WTC11 (cell line): Measurements from ENCODE around the gene TATDN3. TPM values are rescaled to one million over a fixed set of nuclear protein-coding genes. Genes with fewer than 3 reads are reported as not detected.

Experiments used
- ATAC-seq: fragments of 200-7000 bp; cut with Tn5 transposase; 2 replicates; pipeline ENCODE4 v1.10.0; 2021; ENCODE audit warnings: mild to moderate bottlenecking, moderate library complexity
- CTCF ChIA-PET: fragments of 300-600 bp; sonication (Branson Sonifier 250); formaldehyde crosslinking; loops from one replicate; lab custom pipeline; 2021; ENCODE audit warnings: antibody characterized with exemption; lab: Charles Lee
- POLR2A ChIA-PET: fragments of 350-600 bp; sonication (Branson Sonifier 250); formaldehyde crosslinking; loops from one replicate; lab custom pipeline; 2021; ENCODE audit warnings: antibody characterized with exemption; lab: Charles Lee
- DNase-seq: peaks from one replicate; pipeline ENCODE4 v3.0.0; 2021; ENCODE audit warnings: low spot score
- H3K27ac Mint-ChIP-seq: 2 replicates; pipeline ENCODE4 v1.8.0; 2021; ENCODE audit warnings: mixed read lengths
- H3K27me3 Mint-ChIP-seq: 2 replicates; pipeline ENCODE4 v1.8.0; 2021; ENCODE audit warnings: low read depth, mild to moderate bottlenecking, moderate library complexity, mixed read lengths
- H3K36me3 Mint-ChIP-seq: 2 replicates; pipeline ENCODE4 v1.8.0; 2021; ENCODE audit warnings: mixed read lengths
- H3K4me1 Mint-ChIP-seq: 2 replicates; pipeline ENCODE4 v1.8.0; 2022; ENCODE audit warnings: mixed read lengths
- H3K4me3 Mint-ChIP-seq: 2 replicates; pipeline ENCODE4 v1.8.0; 2021; ENCODE audit warnings: mild to moderate bottlenecking, moderate library complexity, mixed read lengths
- H3K9me3 Mint-ChIP-seq: 2 replicates; pipeline ENCODE4 v1.8.0; 2021; ENCODE audit warnings: mixed read lengths
- CBFB ChIP-seq: sonication (generic); formaldehyde crosslinking; IDR thresholded peaks from 2 replicates; pipeline ENCODE4 v1.8.1; 2022; ENCODE audit warnings: mild to moderate bottlenecking, low read depth, missing genetic modification reagents
- ELF4 ChIP-seq: sonication (generic); formaldehyde crosslinking; IDR thresholded peaks from 2 replicates; pipeline ENCODE4 v1.8.1; 2022; ENCODE audit warnings: low read depth, mild to moderate bottlenecking, moderate library complexity, missing genetic modification reagents
- EMX1 ChIP-seq: fragments of 250-450 bp; sonication (Bioruptor Pico); IDR thresholded peaks from 2 replicates; pipeline ENCODE4 v1.8.0; 2021; ENCODE audit warnings: mild to moderate bottlenecking
- GABPB1 ChIP-seq: sonication (generic); formaldehyde crosslinking; IDR thresholded peaks from 2 replicates; pipeline ENCODE4 v1.8.1; 2023; ENCODE audit warnings: mild to moderate bottlenecking, missing genetic modification reagents
- MXD4 ChIP-seq: fragments of 250-450 bp; sonication (Bioruptor Pico); IDR thresholded peaks from 2 replicates; pipeline ENCODE4 v1.8.0; 2021; ENCODE audit warnings: mild to moderate bottlenecking, moderate library complexity, borderline replicate concordance
- NR1H2 ChIP-seq: sonication (generic); formaldehyde crosslinking; IDR thresholded peaks from 2 replicates; pipeline ENCODE4 v1.9.0; 2021; ENCODE audit warnings: mild to moderate bottlenecking, moderate library complexity, missing genetic modification reagents
- OVOL2 ChIP-seq: fragments of 250-450 bp; sonication (Bioruptor Pico); IDR thresholded peaks from 2 replicates; pipeline ENCODE4 v1.9.0; 2021; ENCODE audit warnings: mild to moderate bottlenecking, borderline replicate concordance
- SMAD4 ChIP-seq: sonication (generic); formaldehyde crosslinking; IDR thresholded peaks from 2 replicates; pipeline ENCODE4 v1.8.0; 2022; ENCODE audit warnings: mild to moderate bottlenecking, missing genetic modification reagents
- TEAD1 ChIP-seq: sonication (generic); formaldehyde crosslinking; IDR thresholded peaks from 2 replicates; pipeline ENCODE4 v1.8.0; 2022; ENCODE audit warnings: mild to moderate bottlenecking, missing genetic modification reagents
- ZNF232 ChIP-seq: sonication (generic); formaldehyde crosslinking; IDR thresholded peaks from 2 replicates; pipeline ENCODE4 v1.8.0; 2022; ENCODE audit warnings: mild to moderate bottlenecking, missing genetic modification reagents
- ZNF263 ChIP-seq: sonication (generic); formaldehyde crosslinking; IDR thresholded peaks from 2 replicates; pipeline ENCODE4 v1.8.1; 2022; ENCODE audit warnings: low read depth, mild to moderate bottlenecking, moderate library complexity, missing genetic modification reagents
- total RNA-seq: library from RNA; stranded (reverse); gene quantifications from 3 replicates; pipeline ENCODE4 v1.2.3, GENCODE V29; 2021
- TF ChIP-seq, protein P1 (sequence below): sonication (generic); formaldehyde crosslinking; IDR thresholded peaks from 2 replicates; pipeline ENCODE4 v1.8.0; 2023; ENCODE audit warnings: missing genetic modification reagents, mild to moderate bottlenecking, borderline replicate concordance
- TF ChIP-seq, protein P2 (sequence below): sonication (generic); formaldehyde crosslinking; IDR thresholded peaks from 2 replicates; pipeline ENCODE4 v1.8.1; 2022; ENCODE audit warnings: low read depth, missing genetic modification reagents, borderline replicate concordance
- TF ChIP-seq, protein P3 (sequence below): fragments of 250-450 bp; sonication (Bioruptor Pico); IDR thresholded peaks from 2 replicates; pipeline ENCODE4 v2.1.2; 2022; ENCODE audit warnings: mild to moderate bottlenecking, moderate library complexity
- TF ChIP-seq, protein P4 (sequence below): sonication (generic); formaldehyde crosslinking; IDR thresholded peaks from 2 replicates; pipeline ENCODE4 v1.8.0; 2022; ENCODE audit warnings: mild to moderate bottlenecking, missing genetic modification reagents
- TF ChIP-seq, protein P5 (sequence below): sonication (generic); formaldehyde crosslinking; IDR thresholded peaks from 2 replicates; pipeline ENCODE4 v1.8.1; 2023; ENCODE audit warnings: mild to moderate bottlenecking, missing genetic modification reagents, moderate library complexity
- TF ChIP-seq, protein P6 (sequence below): fragments of 250-450 bp; sonication (Bioruptor Pico); IDR thresholded peaks from 2 replicates; pipeline ENCODE4 v1.9.0; 2021; ENCODE audit warnings: mild to moderate bottlenecking
- TF ChIP-seq, protein P7 (sequence below): sonication (generic); formaldehyde crosslinking; IDR thresholded peaks from 2 replicates; pipeline ENCODE4 v1.8.0; 2022; ENCODE audit warnings: missing genetic modification reagents

TATDN3 gene
- total RNA-seq, 1 experiment from 2014 or later = 19.3 TPM

DNA sequence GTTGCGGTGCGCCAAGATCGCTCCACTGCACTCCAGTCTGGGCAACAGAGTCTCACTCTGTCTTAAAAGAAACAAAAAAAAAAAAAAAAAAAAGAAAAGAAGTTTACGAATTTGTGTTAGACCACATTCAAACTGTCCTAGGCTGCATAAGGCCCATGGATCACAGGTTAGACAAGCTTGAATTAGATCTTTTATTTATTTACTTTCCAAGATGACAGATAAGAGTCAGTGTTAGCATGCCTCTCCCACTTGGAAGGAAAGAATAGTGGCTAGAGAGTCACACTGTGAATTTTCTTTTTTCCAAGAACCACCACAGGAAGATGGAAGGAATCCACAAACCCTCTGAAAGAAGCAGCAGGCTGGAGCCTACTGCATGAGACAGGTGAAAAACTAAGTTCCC is 29.5 kb upstream of the TATDN3 start:
- CTCF ChIA-PET = interaction anchor here (0.7 to 5.9 kb wide), 3 partner anchors 13 to 97 kb away, joined by 3 to 33 read pairs (median 9); no protein-coding TSS in a partner anchor
- Mint-ChIP-seq H3K4me3 (no peak overlapping the region), H3K4me1 (0 out of 2 replicates have a peak, but pooled peaks cover 10% of the 10 kb centered on the region), H3K9me3 (peaks cover 11% of the 10 kb centered on the region), H3K27me3 (no peaks in the 10 kb centered on the region; the same call in 1 of the 2 replicates), H3K36me3 (peaks cover 16% of the 10 kb centered on the region), H3K27ac (peak overlapping the region; percentile 30; the same call in 1 of the 2 replicates)
- no peak for ATAC-seq
- DNase-seq = no peak
- POLR2A ChIA-PET = no interaction called here
- TF ChIP-seq, protein P1, sequence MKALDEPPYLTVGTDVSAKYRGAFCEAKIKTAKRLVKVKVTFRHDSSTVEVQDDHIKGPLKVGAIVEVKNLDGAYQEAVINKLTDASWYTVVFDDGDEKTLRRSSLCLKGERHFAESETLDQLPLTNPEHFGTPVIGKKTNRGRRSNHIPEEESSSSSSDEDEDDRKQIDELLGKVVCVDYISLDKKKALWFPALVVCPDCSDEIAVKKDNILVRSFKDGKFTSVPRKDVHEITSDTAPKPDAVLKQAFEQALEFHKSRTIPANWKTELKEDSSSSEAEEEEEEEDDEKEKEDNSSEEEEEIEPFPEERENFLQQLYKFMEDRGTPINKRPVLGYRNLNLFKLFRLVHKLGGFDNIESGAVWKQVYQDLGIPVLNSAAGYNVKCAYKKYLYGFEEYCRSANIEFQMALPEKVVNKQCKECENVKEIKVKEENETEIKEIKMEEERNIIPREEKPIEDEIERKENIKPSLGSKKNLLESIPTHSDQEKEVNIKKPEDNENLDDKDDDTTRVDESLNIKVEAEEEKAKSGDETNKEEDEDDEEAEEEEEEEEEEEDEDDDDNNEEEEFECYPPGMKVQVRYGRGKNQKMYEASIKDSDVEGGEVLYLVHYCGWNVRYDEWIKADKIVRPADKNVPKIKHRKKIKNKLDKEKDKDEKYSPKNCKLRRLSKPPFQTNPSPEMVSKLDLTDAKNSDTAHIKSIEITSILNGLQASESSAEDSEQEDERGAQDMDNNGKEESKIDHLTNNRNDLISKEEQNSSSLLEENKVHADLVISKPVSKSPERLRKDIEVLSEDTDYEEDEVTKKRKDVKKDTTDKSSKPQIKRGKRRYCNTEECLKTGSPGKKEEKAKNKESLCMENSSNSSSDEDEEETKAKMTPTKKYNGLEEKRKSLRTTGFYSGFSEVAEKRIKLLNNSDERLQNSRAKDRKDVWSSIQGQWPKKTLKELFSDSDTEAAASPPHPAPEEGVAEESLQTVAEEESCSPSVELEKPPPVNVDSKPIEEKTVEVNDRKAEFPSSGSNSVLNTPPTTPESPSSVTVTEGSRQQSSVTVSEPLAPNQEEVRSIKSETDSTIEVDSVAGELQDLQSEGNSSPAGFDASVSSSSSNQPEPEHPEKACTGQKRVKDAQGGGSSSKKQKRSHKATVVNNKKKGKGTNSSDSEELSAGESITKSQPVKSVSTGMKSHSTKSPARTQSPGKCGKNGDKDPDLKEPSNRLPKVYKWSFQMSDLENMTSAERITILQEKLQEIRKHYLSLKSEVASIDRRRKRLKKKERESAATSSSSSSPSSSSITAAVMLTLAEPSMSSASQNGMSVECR (CRISPR knock-in tag) = no peak
- no peak for TF ChIP-seq ZNF263 (CRISPR knock-in tag)
- no peak for TF ChIP-seq SMAD4
- TF ChIP-seq, protein P2, sequence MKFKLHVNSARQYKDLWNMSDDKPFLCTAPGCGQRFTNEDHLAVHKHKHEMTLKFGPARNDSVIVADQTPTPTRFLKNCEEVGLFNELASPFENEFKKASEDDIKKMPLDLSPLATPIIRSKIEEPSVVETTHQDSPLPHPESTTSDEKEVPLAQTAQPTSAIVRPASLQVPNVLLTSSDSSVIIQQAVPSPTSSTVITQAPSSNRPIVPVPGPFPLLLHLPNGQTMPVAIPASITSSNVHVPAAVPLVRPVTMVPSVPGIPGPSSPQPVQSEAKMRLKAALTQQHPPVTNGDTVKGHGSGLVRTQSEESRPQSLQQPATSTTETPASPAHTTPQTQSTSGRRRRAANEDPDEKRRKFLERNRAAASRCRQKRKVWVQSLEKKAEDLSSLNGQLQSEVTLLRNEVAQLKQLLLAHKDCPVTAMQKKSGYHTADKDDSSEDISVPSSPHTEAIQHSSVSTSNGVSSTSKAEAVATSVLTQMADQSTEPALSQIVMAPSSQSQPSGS (CRISPR knock-in tag) = no peak
- no peak for TF ChIP-seq ZNF232 (CRISPR knock-in tag)
- no peak for TF ChIP-seq ELF4 (CRISPR knock-in tag)
- TF ChIP-seq, protein P3, sequence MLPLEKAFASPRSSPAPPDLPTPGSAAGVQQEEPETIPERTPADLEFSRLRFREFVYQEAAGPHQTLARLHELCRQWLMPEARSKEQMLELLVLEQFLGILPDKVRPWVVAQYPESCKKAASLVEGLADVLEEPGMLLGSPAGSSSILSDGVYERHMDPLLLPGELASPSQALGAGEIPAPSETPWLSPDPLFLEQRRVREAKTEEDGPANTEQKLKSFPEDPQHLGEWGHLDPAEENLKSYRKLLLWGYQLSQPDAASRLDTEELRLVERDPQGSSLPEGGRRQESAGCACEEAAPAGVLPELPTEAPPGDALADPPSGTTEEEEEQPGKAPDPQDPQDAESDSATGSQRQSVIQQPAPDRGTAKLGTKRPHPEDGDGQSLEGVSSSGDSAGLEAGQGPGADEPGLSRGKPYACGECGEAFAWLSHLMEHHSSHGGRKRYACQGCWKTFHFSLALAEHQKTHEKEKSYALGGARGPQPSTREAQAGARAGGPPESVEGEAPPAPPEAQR (CRISPR knock-in tag) = no peak
- no peak for TF ChIP-seq TEAD1
- no peak for TF ChIP-seq OVOL2 (CRISPR knock-in tag)
- no peak for TF ChIP-seq GABPB1 (CRISPR knock-in tag)
- TF ChIP-seq, protein P4, sequence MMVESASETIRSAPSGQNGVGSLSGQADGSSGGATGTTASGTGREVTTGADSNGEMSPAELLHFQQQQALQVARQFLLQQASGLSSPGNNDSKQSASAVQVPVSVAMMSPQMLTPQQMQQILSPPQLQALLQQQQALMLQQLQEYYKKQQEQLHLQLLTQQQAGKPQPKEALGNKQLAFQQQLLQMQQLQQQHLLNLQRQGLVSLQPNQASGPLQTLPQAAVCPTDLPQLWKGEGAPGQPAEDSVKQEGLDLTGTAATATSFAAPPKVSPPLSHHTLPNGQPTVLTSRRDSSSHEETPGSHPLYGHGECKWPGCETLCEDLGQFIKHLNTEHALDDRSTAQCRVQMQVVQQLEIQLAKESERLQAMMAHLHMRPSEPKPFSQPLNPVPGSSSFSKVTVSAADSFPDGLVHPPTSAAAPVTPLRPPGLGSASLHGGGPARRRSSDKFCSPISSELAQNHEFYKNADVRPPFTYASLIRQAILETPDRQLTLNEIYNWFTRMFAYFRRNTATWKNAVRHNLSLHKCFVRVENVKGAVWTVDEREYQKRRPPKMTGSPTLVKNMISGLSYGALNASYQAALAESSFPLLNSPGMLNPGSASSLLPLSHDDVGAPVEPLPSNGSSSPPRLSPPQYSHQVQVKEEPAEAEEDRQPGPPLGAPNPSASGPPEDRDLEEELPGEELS = no peak
- TF ChIP-seq, protein P5, sequence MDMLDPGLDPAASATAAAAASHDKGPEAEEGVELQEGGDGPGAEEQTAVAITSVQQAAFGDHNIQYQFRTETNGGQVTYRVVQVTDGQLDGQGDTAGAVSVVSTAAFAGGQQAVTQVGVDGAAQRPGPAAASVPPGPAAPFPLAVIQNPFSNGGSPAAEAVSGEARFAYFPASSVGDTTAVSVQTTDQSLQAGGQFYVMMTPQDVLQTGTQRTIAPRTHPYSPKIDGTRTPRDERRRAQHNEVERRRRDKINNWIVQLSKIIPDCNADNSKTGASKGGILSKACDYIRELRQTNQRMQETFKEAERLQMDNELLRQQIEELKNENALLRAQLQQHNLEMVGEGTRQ (CRISPR knock-in tag) = no peak
- no peak for TF ChIP-seq NR1H2
- no peak for TF ChIP-seq MXD4 (CRISPR knock-in tag)
- TF ChIP-seq, protein P6, sequence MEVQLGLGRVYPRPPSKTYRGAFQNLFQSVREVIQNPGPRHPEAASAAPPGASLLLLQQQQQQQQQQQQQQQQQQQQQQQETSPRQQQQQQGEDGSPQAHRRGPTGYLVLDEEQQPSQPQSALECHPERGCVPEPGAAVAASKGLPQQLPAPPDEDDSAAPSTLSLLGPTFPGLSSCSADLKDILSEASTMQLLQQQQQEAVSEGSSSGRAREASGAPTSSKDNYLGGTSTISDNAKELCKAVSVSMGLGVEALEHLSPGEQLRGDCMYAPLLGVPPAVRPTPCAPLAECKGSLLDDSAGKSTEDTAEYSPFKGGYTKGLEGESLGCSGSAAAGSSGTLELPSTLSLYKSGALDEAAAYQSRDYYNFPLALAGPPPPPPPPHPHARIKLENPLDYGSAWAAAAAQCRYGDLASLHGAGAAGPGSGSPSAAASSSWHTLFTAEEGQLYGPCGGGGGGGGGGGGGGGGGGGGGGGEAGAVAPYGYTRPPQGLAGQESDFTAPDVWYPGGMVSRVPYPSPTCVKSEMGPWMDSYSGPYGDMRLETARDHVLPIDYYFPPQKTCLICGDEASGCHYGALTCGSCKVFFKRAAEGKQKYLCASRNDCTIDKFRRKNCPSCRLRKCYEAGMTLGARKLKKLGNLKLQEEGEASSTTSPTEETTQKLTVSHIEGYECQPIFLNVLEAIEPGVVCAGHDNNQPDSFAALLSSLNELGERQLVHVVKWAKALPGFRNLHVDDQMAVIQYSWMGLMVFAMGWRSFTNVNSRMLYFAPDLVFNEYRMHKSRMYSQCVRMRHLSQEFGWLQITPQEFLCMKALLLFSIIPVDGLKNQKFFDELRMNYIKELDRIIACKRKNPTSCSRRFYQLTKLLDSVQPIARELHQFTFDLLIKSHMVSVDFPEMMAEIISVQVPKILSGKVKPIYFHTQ (CRISPR knock-in tag) = no peak
- TF ChIP-seq, protein P7, sequence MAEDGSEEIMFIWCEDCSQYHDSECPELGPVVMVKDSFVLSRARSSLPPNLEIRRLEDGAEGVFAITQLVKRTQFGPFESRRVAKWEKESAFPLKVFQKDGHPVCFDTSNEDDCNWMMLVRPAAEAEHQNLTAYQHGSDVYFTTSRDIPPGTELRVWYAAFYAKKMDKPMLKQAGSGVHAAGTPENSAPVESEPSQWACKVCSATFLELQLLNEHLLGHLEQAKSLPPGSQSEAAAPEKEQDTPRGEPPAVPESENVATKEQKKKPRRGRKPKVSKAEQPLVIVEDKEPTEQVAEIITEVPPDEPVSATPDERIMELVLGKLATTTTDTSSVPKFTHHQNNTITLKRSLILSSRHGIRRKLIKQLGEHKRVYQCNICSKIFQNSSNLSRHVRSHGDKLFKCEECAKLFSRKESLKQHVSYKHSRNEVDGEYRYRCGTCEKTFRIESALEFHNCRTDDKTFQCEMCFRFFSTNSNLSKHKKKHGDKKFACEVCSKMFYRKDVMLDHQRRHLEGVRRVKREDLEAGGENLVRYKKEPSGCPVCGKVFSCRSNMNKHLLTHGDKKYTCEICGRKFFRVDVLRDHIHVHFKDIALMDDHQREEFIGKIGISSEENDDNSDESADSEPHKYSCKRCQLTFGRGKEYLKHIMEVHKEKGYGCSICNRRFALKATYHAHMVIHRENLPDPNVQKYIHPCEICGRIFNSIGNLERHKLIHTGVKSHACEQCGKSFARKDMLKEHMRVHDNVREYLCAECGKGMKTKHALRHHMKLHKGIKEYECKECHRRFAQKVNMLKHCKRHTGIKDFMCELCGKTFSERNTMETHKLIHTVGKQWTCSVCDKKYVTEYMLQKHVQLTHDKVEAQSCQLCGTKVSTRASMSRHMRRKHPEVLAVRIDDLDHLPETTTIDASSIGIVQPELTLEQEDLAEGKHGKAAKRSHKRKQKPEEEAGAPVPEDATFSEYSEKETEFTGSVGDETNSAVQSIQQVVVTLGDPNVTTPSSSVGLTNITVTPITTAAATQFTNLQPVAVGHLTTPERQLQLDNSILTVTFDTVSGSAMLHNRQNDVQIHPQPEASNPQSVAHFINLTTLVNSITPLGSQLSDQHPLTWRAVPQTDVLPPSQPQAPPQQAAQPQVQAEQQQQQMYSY (CRISPR knock-in tag) = no peak
- TF ChIP-seq CBFB (CRISPR knock-in tag) = no peak
- no peak for TF ChIP-seq EMX1
